Gastrocnemius medialis (tissue), 4 donors: ENCODE measurements around the gene OSBP2. TPM values are rescaled to one million over a fixed set of nuclear protein-coding genes. Genes with fewer than 3 reads are reported as not detected.

Experiments
- ATAC-seq, 2 donors: fragments of 150-250 bp; one replicate each; pipeline ENCODE4 v1.9.1; 2016
- DNase-seq, 2 donors: peaks; one replicate each; pipeline ENCODE4 v3.0.0-alpha.2; 2019
- H3K27ac ChIP-seq, 4 donors: fragments of 200-600 bp; sonication (generic); 1 replicate in 1 of 4; 2 replicates in 3 of 4; pipeline ENCODE4 v1.5.1; 2016 to 2018; ENCODE audit warnings: mild to moderate bottlenecking in 2 of 4, moderate library complexity in 1 of 4
- H3K27me3 ChIP-seq, 3 donors: fragments of 200-600 bp; sonication (generic) in 2 of 3; 1 replicate in 1 of 3; 2 replicates in 2 of 3; pipeline versions ENCODE4 v1.5.1 to v1.6.0; 2016 to 2019; ENCODE audit warnings: mild to moderate bottlenecking in 1 of 3, moderate library complexity in 1 of 3
- H3K36me3 ChIP-seq, 2 donors: fragments of 200-600 bp; sonication (generic) in 1 of 2; one replicate each; pipeline ENCODE4 v1.5.1; 2017 to 2018
- H3K4me1 ChIP-seq, 2 donors: fragments of 200-600 bp; sonication (generic) in 1 of 2; one replicate each; pipeline ENCODE4 v1.5.1; 2016 to 2017; ENCODE audit warnings: mild to moderate bottlenecking in 2 of 2
- H3K4me3 ChIP-seq, 4 donors: fragments of 200-600 bp; sonication (generic) in 3 of 4; 1 replicate in 1 of 4; 2 replicates in 3 of 4; pipeline ENCODE4 v1.5.1; 2016 to 2019; ENCODE audit warnings: mild to moderate bottlenecking in 2 of 4
- H3K9me3 ChIP-seq, 3 donors: fragments of 200-600 bp; sonication (generic) in 2 of 3; 1 replicate in 1 of 3; 2 replicates in 2 of 3; pipeline ENCODE4 v1.5.1; 2016 to 2019
- POLR2A ChIP-seq, 2 donors: fragments of 450-650 bp; IDR thresholded peaks; one replicate each; pipeline ENCODE4 v1.6.1; 2017; ENCODE audit warnings: antibody characterized with exemption in 2 of 2, mild to moderate bottlenecking in 2 of 2, moderate library complexity in 2 of 2
- in situ Hi-C, 4 donors: fragments of 200-750 bp; cut with MboI; loops; one replicate each; pipeline versions ENCODE4 v1.15.0 to v1.8.0; 2017; ENCODE audit warnings: low sequenced_read_pairs in 4 of 4
- intact Hi-C: fragments of 100-400 bp; cut with DNase I; formaldehyde crosslinking; loops from one replicate; pipeline ENCODE4 v1.15.1; 2023; ENCODE audit warnings: low total_unique reads
- total RNA-seq, 4 donors: library from RNA; depleted of rRNA; stranded (reverse); fragments of >200 nt; gene quantifications; one replicate each; pipeline versions ENCODE4 v1.1.0 to v1.2.3, GENCODE V29; 2016
- TF ChIP-seq, protein P1 (sequence below), 5 experiments: fragments of 450-650 bp in 3 of 5; fragments of 200-600 bp in 2 of 5; sonication (generic) in 2 of 5; IDR thresholded peaks in 4 of 5; conservative IDR thresholded peaks in 1 of 5; 1 replicate in 4 of 5; 2 replicates in 1 of 5; pipeline ENCODE4 v1.5.1; 2016 to 2019; ENCODE audit warnings: antibody characterized with exemption in 5 of 5, mild to moderate bottlenecking in 3 of 5, moderate library complexity in 3 of 5

The OSBP2 gene
- total RNA-seq, 4 donors from 2014 or later: 2.8 to 4.3 (median 3.0) TPM

DNA sequence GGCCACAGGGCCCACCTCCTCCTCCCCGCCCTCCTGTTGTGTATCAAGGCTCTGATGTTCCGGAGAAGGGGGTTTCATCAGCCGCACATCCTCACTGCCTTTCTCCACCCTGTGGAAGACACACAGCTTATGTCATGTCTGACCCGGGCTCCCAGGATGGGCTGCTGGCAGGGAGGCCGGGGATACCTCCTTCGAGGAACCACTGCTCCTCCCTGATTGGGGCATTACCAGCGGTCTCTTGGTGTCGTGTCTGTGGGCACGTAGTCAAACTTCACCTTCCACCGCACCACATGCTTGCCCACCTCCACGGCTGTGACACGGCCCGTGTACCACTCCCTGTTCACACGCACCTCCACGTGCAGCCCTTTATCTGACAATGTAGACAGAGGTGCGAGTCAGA, 238.0 kb downstream of the OSBP2 start:
- TF ChIP-seq, protein P1, sequence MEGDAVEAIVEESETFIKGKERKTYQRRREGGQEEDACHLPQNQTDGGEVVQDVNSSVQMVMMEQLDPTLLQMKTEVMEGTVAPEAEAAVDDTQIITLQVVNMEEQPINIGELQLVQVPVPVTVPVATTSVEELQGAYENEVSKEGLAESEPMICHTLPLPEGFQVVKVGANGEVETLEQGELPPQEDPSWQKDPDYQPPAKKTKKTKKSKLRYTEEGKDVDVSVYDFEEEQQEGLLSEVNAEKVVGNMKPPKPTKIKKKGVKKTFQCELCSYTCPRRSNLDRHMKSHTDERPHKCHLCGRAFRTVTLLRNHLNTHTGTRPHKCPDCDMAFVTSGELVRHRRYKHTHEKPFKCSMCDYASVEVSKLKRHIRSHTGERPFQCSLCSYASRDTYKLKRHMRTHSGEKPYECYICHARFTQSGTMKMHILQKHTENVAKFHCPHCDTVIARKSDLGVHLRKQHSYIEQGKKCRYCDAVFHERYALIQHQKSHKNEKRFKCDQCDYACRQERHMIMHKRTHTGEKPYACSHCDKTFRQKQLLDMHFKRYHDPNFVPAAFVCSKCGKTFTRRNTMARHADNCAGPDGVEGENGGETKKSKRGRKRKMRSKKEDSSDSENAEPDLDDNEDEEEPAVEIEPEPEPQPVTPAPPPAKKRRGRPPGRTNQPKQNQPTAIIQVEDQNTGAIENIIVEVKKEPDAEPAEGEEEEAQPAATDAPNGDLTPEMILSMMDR (IDR thresholded peaks at IDR 0.05 in 4 of 5, conservative IDR thresholded peaks at IDR 0.05 in 1 of 5): no peak
- no peak for TF ChIP-seq POLR2A (IDR thresholded peaks at IDR 0.05)
- no peaks in the 10 kb centered on the region for H3K27me3 ChIP-seq
- no peak overlapping the region for H3K27ac ChIP-seq
- H3K9me3 ChIP-seq: no peaks in the 10 kb centered on the region
- H3K4me3 ChIP-seq: no peak overlapping the region
- intact Hi-C loops: no loop called here
- peaks cover 3 to 100% of the 10 kb centered on the region in 2 donors for H3K36me3 ChIP-seq
- in situ Hi-C loops: no loop called here
- ATAC-seq (no peak), DNase-seq (no peak)
- no peaks in the 10 kb centered on the region for H3K4me1 ChIP-seq

DNA sequence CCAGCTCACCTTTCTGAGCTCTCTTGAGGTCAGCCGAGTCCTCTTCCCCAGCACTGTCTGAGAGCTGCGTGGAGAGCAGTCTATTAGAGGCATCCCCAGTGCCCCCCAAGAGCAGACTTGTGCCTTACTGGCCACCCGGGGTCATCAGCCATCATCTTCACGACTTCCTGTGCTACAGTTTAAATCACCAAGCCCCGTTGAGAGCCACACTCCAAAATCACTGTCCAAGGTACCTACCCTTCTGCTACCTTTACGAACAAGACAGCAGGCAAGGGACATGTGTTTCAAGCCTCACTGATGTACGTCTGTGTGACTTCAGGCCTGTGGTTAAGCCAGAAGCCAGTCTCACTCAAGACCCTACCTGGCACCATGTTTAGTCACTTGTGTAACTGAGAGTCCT, 238.8 kb downstream of the OSBP2 start:
- H3K27ac ChIP-seq: no peak overlapping the region
- ATAC-seq: no peak
- no peak for TF ChIP-seq POLR2A (IDR thresholded peaks at IDR 0.05)
- TF ChIP-seq, protein P1 (IDR thresholded peaks at IDR 0.05 in 4 of 5, conservative IDR thresholded peaks at IDR 0.05 in 1 of 5): no peak
- no peak for DNase-seq
- no peaks in the 10 kb centered on the region for H3K9me3 ChIP-seq
- peaks cover 3 to 100% of the 10 kb centered on the region in 2 donors for H3K36me3 ChIP-seq
- H3K4me3 ChIP-seq: no peak overlapping the region
- intact Hi-C loops: no loop called here
- H3K27me3 ChIP-seq: no peaks in the 10 kb centered on the region
- H3K4me1 ChIP-seq: no peaks in the 10 kb centered on the region
- in situ Hi-C loops: no loop called here

DNA sequence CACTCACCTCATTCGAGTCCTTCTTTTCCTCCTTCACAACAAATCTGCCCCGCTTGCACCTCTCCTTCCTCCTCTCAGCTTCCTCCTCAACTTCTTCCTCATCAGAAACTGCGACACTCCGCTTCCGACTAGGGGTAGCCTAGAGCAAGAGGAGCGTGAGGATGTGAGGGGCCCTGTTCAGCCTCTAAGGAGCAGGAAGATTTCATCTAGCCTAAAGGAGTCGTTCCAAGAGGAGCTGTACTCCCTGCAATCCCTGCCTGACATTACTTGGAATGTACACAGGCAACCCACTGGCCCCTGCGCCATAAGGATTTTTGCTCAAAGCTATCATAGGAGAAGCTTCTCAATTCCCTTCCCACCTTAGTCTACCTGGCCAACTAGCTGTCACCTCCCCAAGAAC, 239.4 kb downstream of the OSBP2 start:
- TF ChIP-seq, protein P1 (IDR thresholded peaks at IDR 0.05 in 4 of 5, conservative IDR thresholded peaks at IDR 0.05 in 1 of 5): no peak
- no peak for TF ChIP-seq POLR2A (IDR thresholded peaks at IDR 0.05)
- Histone ChIP-seq H3K4me1 (no peaks in the 10 kb centered on the region), H3K9me3 (no peaks in the 10 kb centered on the region), H3K27ac (no peak overlapping the region), H3K4me3 (no peak overlapping the region), H3K36me3 (peaks cover 3 to 99% of the 10 kb centered on the region in 2 donors), H3K27me3 (no peaks in the 10 kb centered on the region)
- intact Hi-C loops: no loop called here
- in situ Hi-C loops: no loop called here
- ATAC-seq (no peak), DNase-seq (no peak)

DNA sequence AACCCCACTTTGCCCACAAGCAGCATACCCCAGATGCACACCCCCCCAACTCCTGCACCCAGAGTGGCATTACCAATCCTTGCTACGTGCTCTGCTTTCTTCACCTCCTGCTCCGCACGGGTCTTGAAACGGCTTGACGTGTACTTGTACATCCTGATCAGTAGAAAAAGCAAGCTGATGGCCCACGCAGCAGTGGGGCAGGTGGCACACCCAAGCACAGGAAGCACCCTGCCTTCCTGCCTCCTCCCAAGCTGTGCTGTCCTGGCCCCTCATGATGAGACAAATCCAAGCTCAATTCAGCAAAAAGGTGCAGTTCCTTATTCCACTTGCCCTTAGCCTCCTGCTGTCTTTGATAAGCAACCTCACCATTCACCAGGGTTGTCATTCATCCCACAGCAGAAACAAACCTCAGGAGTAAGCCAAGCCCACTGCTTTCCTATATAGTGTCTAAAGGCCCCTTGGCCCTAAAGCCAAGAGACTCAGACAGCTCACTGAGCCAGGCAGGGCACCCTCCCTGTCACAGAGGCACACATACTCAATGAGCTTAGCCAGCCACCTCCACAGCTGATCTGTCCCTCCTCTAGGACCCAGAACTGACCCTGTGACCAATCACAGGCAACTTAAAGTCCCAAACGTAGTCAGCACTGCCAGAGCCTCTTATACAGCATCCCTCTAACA, 246.2 kb downstream of the OSBP2 start:
- peaks cover 2 to 99% of the 10 kb centered on the region in 2 donors for H3K36me3 ChIP-seq
- in situ Hi-C loops (loop anchor here in 1 of 4 donors (10.0 kb wide), 1 partner anchor 214 kb away; no protein-coding TSS in a partner anchor), intact Hi-C loops (no loop called here)
- ATAC-seq: no peak
- H3K27me3 ChIP-seq: no peaks in the 10 kb centered on the region
- H3K27ac ChIP-seq: no peak overlapping the region
- H3K4me1 ChIP-seq: no peaks in the 10 kb centered on the region
- TF ChIP-seq, protein P1 (IDR thresholded peaks at IDR 0.05 in 4 of 5, conservative IDR thresholded peaks at IDR 0.05 in 1 of 5): no peak
- TF ChIP-seq POLR2A (IDR thresholded peaks at IDR 0.05): no peak
- no peak for DNase-seq
- no peak overlapping the region for H3K4me3 ChIP-seq
- H3K9me3 ChIP-seq: no peaks in the 10 kb centered on the region
